Kidney epithelial cell (primary cell): Measurements from ENCODE around the gene TRIM56. TPM values are rescaled to one million over a fixed set of nuclear protein-coding genes. Genes with fewer than 3 reads are reported as not detected.

Experiments used
- DNase-seq: peaks from one replicate; pipeline ENCODE4 v3.0.0-alpha.2; 2010; ENCODE audit warnings: low read depth
- H3K27me3 ChIP-seq: 2 replicates; pipeline ENCODE4 v1.6.0; 2011; ENCODE audit warnings: low read length; ENCODE audit not compliant: control insufficient read depth, insufficient read depth
- H3K36me3 ChIP-seq: 2 replicates; pipeline ENCODE4 v1.5.1; 2011; ENCODE audit warnings: low read length; ENCODE audit not compliant: control insufficient read depth, insufficient read depth
- H3K4me3 ChIP-seq: 2 replicates; pipeline ENCODE4 v1.5.1; 2011; ENCODE audit warnings: low read depth, mild to moderate bottlenecking, control low read depth, low read length
- CTCF ChIP-seq: IDR thresholded peaks from 2 replicates; pipeline ENCODE4 v1.5.1; 2011; ENCODE audit warnings: mild to moderate bottlenecking, moderate library complexity, low read length, control low read depth, inconsistent platforms; ENCODE audit not compliant: insufficient read depth, poor library complexity, severe bottlenecking
- total RNA-seq: library from RNA; depleted of rRNA; stranded (reverse); fragments of >200 nt; gene quantifications from 2 replicates; pipeline ENCODE4 v1.2.3, GENCODE V29; 2015

Gene TRIM56
- total RNA-seq, 1 donor from 2014 or later = 16.7 TPM

- H3K36me3 ChIP-seq = no peaks in the 10 kb centered on the region
Observed at GRCh38 chr7:101096331-101096956, 11.2 kb downstream of the TRIM56 start.

GRCh38 chr7:101096957-101097347 lies 11.7 kb downstream of the TRIM56 start:
- no peak for DNase-seq
- TF ChIP-seq CTCF = no peak
- Histone ChIP-seq H3K36me3 (no peaks in the 10 kb centered on the region), H3K27me3 (no peaks in the 10 kb centered on the region), H3K4me3 (no peak overlapping the region)

More at GRCh38 chr7:101096331-101096956, 11.2 kb downstream of the TRIM56 start:
- no peak for DNase-seq
- Histone ChIP-seq H3K4me3 (no peak overlapping the region), H3K27me3 (no peaks in the 10 kb centered on the region)
- TF ChIP-seq CTCF = no peak

- H3K4me3 ChIP-seq = no peak overlapping the region
- DNase-seq = no peak
- no peaks in the 10 kb centered on the region for H3K36me3 ChIP-seq
- TF ChIP-seq CTCF = no peak
- H3K27me3 ChIP-seq = no peaks in the 10 kb centered on the region
Observed at GRCh38 chr7:101097561-101097960, 12.3 kb downstream of the TRIM56 start.

- no peak for TF ChIP-seq CTCF
- Histone ChIP-seq H3K4me3 (no peak overlapping the region), H3K36me3 (no peaks in the 10 kb centered on the region), H3K27me3 (no peaks in the 10 kb centered on the region)
- peak; percentile 90 for DNase-seq
Observed at GRCh38 chr7:101099969-101100781, 14.9 kb downstream of the TRIM56 start.

- Histone ChIP-seq H3K36me3 (no peaks in the 10 kb centered on the region), H3K4me3 (no peak overlapping the region), H3K27me3 (no peaks in the 10 kb centered on the region)
- TF ChIP-seq CTCF = no peak
- DNase-seq = no peak
Observed at GRCh38 chr7:101100858-101101847, 15.9 kb downstream of the TRIM56 start.
